GM18867 (cell line): Measurements from ENCODE around the gene SPINK1.
A peak's percentile ranks its signal among the peaks of the same experiment; 100 is the strongest.
"Not testable (repeated sequence)": the region's sequence is repeated elsewhere in the genome, so short reads cannot be mapped to it uniquely, and the experiment has no call there.

Source experiments
- ATAC-seq: cut with Tn5 transposase; IDR thresholded peaks from one replicate; pipeline ENCODE4 v1.9.1; 2021; ENCODE audit warnings: mild to moderate bottlenecking, moderate library complexity; ENCODE audit not compliant: unreplicated experiment

The SPINK1 gene, protein sequence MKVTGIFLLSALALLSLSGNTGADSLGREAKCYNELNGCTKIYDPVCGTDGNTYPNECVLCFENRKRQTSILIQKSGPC

DNA sequence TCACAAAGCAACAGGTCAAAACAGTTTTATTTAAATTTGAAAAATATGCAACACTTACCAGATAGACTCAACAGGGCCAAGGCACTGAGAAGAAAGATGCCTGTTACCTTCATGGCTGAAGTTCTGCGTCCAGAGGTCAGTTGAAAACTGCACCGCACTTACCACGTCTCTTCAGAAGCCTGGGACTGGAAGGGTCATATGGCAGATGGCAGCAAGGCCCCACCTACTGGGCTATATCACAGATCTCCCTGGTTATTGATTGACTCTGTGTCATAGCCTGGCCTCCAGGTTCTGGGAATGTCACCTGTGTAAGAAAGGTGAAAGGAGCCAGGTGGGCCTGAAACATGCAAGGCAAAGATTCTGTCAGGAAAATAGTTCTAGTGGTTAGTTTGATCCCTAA is at the start of gene SPINK1:
TSS of gene SPINK1 (minus strand) at position 207 of the 400 bp plus-strand sequence. CDS start at position 113, 94 bp downstream.
- no peak for ATAC-seq

DNA sequence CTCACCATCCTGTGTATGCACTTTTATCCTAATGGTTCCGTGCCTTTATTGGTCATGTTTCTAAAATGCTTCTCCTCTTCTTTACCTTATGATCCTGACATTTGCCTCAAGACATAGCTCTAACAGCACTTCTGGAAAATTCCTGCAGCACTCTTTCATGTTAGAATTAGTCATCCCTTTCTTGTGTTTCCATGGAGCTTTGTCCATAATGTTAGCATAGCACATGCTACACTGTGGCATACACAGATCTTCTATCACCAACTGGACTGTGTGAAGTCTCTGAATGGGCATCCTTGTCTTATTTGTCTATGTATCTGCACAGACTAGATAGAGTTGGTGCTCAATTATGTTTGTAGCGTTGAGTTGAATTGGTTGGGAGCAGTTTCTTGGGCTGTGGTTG is 49.0 kb upstream of the SPINK1 start:
- no peak for ATAC-seq

DNA sequence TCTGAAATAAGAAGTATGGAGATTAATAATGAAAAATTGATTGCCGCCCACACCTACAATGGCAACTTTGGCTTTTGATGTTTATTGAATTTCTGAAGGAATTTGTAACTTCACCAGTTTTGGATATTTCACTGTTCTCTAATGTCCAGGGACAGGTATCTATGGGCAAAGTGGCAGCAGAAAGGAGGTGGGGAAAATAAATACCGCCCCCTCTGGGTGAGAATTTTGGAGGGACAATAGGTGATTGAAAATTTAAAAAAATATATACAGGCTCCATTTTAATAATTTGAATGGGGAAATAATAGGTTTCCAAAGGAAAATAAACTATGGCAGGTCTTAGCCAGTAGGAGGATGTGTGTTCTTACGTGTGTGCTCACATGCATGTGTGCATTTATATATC is 48.3 kb upstream of the SPINK1 start:
- no peak for ATAC-seq

DNA sequence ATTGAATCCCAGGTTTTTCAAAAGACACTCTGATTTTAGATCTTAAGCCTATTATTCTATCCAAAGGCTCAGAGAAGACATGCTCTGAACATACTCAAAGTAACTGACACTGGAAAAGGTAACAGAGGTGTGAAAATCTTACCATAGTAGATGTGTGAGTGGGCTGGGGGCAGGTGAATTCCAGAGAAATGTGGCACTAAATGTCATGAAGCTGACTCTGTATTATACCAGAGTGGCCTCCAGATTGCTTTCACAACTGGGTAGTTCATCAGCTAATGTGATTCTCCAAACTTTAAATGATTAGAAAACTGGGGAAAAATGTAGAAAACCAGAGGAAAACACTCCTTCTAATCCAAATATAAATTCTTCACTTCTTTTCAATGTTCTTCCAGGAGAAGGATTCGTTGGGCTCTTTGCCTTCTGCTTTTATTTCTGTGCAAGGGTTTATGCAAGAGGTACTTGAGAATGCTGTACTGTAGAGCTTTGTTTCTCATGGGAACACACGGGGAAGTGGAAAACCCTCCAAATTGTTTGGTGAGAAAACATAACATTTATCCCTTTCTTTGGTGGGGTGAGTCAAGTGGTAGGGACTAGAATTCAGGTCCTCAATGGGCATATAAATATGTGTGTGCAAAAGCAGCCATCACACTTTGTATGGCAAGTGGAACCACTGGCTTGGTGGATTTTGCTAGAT is 46.7 kb upstream of the SPINK1 start, which contains the start of gene SCGB3A2:
TSS of gene SCGB3A2 (plus strand) at position 646 of the 694 bp plus-strand sequence. CDS start 93 bp downstream, outside the sequence.
- no peak for ATAC-seq

DNA sequence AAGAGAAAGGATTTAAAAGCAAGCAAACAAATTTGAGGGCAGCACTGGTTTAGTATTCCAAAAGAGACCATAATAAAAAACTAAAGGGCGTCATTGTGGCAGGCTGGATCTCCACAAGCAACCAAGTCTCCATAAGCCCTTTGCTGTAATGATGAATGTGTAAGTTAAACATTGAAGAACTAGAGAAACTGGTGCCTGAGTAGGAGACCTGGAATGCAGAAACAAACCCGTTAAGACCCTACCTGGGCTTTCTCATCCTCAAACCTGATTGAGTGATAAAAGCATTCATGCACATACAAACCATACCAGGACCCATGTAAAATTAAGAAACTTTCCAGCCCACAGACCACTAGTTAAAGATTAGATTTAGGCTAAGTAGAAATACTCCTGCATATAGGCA is 45.2 kb upstream of the SPINK1 start:
- ATAC-seq = no peak

DNA sequence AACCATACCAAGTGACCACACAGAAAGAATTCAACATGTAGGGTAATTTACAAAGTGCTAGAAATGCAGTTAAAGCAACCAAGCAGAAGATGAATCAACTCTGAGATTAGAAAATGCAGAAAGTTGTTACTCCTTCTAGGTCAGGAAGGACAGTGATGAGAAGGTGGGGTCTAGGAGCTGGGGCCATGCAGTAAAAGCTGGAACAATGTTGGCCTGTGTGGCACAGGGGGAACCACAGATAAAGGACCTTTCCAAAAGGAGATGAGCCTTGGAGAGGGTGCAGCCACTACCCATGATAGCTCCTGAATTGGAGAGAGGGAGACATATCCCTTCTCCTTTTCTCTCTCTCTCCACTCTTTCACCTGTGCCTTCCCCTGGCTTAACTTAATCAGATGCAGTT is 44.7 kb upstream of the SPINK1 start:
- no peak for ATAC-seq

DNA sequence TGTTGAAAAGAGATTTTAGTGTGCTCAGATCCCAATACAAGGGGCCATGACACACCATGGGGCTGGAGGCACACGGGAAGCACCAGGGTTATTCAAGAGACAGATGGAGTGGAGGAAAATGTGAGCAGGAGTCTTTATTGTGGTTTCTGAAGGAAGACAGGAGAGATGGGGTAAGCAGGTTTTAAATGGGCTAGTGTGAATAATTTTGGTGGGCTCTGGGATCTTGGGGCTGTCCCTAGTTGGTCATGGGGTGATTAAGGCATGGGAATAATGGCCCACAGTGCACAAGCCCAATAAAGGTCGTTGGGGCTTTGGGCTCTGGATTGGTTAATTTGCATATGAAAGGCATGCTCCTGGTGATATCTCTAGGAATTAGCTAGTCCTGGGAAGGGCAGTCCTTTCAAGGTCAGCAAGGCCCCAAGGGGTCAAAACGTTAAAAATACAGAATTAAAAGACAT is 43.5 kb upstream of the SPINK1 start:
- no peak for ATAC-seq

DNA sequence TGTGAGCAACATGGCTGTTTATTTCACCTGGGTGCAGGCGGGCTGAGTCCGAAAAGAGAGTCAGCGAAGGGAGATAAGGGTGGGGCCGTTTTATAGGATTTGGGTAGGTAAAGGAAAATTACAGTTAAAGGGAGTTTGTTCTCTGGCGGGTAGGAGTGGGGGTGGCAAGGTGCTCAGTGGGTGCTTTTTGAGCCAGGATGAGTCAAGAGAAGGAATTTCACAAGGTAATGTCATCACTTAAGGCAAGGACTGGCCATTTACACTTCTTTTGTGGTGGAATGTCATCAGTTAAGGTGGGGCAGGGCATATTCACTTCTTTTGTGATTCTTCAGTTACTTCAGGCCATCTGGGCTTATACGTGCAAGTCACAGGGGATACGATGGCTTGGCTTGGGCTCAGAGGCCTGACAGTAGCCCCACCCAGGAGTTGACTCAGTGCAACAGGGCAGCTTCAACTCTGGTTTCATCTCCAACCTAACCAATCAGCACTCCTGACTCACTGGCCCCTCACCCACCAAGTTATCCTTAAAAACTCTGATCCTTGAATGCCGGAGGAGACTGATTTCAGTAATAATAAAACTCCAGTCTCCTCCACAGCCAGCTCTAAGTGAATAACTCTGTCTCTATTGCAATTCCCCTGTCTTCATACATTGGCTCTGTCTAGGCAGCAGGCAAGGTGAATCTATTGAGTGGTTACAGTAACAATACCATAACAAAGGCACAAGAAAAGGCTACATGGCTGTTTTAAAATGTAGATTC is 42.8 kb upstream of the SPINK1 start:
- ATAC-seq = not testable (repeated sequence)

DNA sequence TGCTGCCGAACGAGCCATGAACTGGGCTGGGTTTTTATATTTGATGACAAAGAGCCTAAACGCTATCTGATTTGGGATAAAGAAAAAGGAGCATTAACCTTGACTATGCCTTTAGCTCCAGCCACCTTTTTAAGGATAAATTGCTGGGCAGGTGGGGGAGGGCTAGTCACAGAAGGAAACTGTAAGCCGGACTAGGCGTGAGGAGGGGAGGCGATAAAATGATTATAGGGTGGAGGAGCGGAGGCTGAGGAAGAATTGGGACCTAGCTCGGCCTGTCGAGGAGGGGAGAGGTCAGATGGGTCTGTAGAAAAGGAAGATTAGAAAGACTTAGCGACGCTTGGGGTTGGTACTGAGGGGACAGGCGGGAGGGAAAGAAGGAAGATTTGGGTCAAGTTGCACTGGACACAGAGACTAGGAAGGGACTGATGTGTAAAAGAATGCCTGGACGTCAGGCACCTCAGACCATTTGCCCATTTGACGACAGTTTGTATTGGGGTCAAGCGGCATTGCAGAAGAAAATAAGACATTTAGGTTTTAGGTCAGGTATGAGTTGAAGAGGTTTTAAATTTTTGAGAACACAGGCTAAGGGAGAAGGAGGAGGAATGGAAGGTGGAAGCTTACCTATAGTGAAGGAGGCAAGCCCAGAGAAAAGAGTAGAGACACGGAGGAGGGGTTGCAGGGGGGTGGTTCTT is 41.4 kb upstream of the SPINK1 start:
- ATAC-seq = not testable (repeated sequence)

DNA sequence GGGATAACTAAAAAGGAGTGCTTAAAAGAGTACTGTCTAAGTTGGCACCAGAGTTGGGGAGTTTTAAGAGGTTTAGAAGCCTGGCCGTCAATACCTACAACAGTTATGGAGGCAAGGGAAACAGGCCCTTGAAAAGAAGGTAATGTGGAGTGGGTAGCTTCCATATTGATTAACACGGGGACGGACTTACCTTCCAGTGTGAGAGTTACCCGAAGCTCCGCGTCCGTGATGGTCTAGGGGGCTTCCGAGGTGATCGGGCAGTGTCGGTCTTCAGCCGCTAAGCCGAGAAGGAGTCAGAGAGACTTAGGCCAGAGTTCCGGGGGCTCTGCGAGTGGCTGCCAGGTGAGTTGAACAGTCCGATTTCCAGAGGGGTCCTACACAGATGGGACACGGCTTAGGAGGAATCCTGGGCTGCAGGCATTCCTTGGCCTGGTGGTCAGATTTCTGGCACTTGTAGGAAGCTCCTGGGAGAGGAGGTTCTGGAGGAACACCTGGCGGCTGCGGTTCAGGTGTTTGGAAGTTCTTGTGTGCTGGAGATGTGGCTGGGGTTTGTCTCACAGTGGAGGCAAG is 40.6 kb upstream of the SPINK1 start:
- ATAC-seq = not testable (repeated sequence)

DNA sequence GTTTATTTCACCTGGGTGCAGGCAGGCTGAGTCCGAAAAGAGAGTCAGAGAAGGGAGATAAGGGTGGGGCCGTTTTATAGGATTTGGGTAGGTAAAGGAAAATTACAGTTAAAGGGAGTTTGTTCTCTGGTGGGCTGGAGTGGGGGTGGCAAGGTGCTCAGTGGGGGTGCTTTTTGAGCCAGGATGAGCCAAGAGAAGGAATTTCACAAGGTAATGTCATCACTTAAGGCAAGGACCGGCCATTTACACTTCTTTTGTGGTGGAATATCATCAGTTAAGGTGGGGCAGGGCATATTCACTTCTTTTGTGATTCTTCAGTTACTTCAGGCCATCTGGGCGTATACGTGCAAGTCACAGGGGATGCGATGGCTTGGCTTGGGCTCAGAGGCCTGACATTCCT is 38.4 kb upstream of the SPINK1 start:
- ATAC-seq = not testable (repeated sequence)

DNA sequence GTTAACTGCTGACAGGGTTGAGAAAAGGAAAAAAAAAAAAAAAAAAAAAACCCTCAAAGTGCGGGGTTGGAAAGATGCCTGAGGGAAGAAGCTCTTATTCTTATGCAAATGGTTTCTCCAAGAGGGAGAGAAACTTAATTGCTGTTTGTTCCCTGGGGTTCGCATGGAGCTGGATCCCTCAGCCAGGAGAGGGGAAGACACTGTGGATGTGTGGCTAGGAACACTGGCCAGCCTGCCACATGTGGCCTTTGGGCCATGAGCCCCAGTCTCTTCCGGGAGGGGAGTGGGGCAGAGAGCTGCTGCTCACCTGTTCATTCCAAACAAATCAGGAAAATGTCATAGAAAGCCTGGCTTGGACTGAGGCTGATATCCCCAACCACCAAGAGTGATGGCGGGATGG is 37.6 kb upstream of the SPINK1 start:
- ATAC-seq = no peak

DNA sequence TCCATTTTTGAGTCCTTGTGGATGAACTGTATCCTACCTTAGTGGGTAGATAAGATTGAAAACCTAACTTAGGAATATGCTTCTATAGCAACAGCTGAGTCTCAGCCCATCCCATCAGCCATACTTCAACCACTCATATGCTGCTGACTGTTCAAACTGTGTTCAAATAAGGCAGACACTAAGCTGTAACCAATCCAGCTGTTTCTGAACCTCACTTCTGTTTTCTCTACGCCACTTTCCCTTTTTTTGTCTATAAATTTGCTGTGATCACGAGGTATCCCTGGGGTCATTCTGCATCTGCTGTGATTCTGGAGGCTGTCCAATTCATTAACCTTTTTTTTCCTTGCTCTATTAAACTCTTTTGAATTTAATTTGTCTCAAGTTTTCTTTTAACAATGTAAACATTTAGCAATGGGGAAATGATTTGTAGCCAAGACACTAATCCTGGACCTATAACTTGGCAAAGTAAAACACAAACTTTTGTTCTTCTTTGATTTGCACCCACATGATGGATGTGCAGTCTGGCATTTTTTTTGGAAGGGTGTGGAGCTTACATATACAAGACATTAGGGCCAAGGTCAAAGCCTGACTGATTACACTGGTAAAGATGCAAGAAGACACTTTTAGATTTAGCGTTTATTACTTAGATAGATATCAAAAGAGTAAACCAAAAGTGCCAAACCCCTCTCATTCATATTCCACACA is 32.1 kb upstream of the SPINK1 start:
- no peak for ATAC-seq

DNA sequence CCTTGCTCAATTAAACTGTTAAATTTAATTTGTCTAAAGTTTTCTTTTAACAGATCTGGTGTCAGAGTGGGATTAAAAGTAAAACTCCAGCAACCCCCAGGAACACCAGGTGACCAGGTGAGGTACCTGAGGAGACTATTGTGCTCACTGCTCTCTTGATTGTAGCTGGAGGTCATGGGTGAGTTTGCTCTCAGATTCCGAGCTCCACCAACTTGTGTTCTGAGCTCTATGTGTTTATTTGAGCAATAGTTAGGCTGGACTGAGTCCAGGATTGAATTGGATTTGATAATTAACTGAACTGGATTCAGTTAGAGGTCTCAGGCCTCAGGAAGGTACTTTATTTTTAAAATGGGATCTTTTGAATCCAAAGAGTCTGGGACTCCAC is 29.2 kb upstream of the SPINK1 start:
- ATAC-seq = no peak

DNA sequence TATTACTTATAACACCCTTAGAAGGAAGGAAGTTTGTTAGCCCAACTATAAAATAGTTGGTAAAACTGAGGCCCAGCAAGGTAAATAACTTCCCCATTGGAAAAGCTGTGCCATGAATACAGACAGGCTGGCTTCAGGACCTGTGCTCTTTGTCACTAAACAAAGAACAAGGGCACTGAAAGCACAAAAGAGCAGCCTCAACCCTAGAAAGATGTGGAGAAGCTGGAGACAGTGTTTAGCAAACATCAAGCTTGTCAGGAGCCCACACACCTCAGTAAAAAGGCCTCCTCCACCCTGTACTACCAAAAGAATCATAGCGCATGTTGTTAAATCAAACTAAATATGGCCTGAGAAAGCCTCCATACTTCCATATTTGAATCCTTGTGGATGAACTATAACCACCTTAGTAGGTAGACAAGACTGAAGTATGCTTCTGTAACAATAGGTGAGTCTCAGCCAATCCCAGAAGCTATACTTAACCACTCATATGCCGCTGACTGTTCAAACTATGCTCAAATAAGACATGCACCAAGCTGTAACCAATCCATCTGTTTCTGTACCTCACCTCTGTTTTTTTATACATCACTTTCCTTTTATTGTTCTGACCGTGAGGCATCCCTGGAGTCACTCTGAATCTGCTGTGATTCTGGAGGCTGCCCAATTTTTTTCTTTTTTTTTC is 28.6 kb upstream of the SPINK1 start:
- no peak for ATAC-seq

DNA sequence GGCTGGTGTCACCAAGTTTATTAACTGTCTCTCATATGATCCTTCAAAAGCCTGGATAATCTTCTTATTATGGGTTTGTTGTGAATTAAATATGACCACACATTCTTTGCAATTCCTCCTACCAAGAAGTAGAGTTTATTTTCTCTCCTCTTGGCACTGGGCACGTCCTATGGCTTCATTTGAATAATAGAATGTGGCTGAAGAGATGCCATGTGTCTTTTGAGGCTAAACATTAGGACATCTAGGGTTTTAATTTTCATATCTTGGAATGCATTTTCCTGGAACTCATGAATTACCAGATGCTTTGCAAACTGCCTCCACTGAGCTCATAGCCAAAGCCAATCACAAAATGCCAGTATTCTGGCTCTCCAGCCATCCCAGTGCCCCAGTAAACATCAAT is 27.1 kb upstream of the SPINK1 start:
- no peak for ATAC-seq

DNA sequence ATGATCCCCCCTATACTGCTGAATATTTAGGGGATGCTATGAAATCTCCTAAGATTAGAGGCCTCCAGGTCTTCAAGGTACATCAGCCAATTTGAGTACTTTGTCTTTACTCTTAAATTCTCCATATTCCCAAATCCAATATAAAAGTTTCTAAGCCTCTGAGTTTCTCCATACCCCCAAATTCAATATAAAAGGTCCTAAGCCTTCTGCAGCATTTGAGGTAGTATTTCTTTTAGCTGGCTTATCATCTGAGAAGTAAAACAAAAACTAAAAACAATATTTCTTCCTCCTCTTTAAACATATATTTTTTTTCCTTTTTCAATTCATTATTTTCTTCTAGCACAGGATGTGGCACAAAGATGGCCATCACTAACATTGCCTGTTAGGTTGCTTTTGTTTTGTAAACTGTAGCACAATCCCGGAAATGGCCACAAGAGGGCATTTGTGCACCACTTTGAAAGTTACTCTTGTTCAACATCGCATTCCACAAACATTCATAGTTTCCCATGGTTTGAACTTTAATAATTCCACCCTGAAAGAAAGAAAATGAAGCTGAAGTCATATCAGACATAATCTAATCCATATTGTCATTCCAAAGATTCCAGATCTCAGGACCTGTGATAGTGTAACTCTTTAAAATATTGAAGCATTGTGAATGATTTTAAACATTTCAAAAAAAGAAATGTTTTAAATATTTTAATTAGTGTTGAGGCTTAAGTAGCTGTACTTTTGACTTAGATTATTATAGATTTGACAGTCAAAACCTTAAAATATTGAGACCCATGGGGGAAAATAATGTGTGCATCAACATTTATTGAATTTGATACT is 26.0 kb upstream of the SPINK1 start:
- ATAC-seq = peak; percentile 95

DNA sequence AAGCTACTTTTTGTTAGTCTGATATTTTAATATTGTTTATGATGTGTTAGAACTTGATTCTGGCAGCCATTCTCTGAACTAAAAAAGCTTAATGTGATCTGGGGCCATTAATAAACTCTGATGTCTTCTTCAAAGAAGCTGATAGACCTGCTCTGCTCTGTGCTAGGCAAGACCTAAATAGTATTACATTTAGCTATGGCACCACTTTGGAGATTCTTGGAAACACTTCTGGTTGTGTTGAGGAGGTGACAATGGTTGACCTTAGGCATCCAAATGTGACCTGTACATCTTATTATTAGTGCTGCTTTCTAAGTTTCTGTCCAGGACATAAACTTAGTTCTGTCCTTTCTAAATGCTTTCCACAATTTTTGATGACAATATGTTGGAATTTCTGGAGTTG is 25.3 kb upstream of the SPINK1 start:
- no peak for ATAC-seq

DNA sequence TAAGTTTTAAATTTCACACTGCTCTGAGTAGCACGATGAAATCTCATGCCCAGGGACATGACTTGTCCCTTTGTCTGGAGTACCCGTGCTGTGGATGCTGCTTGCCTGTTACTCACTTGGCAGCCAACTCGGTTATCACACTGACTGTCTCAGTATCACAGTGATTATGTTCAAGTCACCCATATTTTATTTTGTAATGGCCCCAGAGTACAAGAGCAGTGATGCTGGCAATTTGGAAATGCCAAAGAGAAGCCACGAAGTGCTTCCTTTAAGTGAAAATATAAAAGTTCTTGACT is 24.3 kb upstream of the SPINK1 start:
- ATAC-seq = no peak
